IMR-90 (cell line): ENCODE results near the gene GRPR.

Experiments
- CTCF ChIP-seq: conservative IDR thresholded peaks from 2 replicates; pipeline ENCODE4 v1.5.1; 2012; ENCODE audit warnings: mild to moderate bottlenecking, low read depth, low read length, improper control_type of control experiment
- NFE2L2 ChIP-seq: fragments of 150-350 bp; IDR thresholded peaks from 2 replicates; pipeline ENCODE4 v1.6.1; 2016; ENCODE audit warnings: low read depth, mild to moderate bottlenecking, low read length
- POLR2A ChIP-seq: IDR thresholded peaks from 2 replicates; pipeline ENCODE4 v1.6.1; 2012; ENCODE audit warnings: mild to moderate bottlenecking, low read depth, low read length
- SMC3 ChIP-seq: fragments of 150-350 bp; IDR thresholded peaks from 2 replicates; pipeline ENCODE4 v1.6.1; 2016; ENCODE audit warnings: low read depth, mild to moderate bottlenecking, antibody characterized with exemption, low read length, moderate library complexity
- USF2 ChIP-seq: fragments of 150-350 bp; IDR thresholded peaks from 2 replicates; pipeline ENCODE4 v1.6.1; 2017; ENCODE audit warnings: mild to moderate bottlenecking, antibody characterized with exemption, low read length, low read depth

- no peak for TF ChIP-seq CTCF
- no peak for TF ChIP-seq SMC3
- no peak for TF ChIP-seq POLR2A
- no peak for TF ChIP-seq NFE2L2
- no peak for TF ChIP-seq USF2
Measured at GRCh38 chrX:16101581-16101980, 21.8 kb upstream of the GRPR start.
